ENCODE results near the gene NRDC.

Gene NRDC

GRCh38 chr1:51870603-51871350, 7.8 kb downstream of the NRDC start:
- no peak for DNase-seq (ENCODE audit: low read depth)
- H3K4me3 ChIP-seq (ENCODE audit: low read depth, low read length) = no peak overlapping the region
- no peak for TF ChIP-seq CTCF (IDR thresholded peaks at IDR 0.05; ENCODE audit: insufficient read depth, low read depth, low read length, missing control alignments)

- no peak for DNase-seq (ENCODE audit: low read depth)
- no peak for TF ChIP-seq CTCF (IDR thresholded peaks at IDR 0.05; ENCODE audit: insufficient read depth, low read depth, low read length, missing control alignments)
- H3K4me3 ChIP-seq (ENCODE audit: low read depth, low read length) = no peak overlapping the region
Measured at GRCh38 chr1:51867479-51868232, 10.9 kb downstream of the NRDC start.

- DNase-seq (ENCODE audit: low read depth) = peak; percentile 40
- no peak overlapping the region for H3K4me3 ChIP-seq (ENCODE audit: low read depth, low read length)
- TF ChIP-seq CTCF (IDR thresholded peaks at IDR 0.05; ENCODE audit: insufficient read depth, low read depth, low read length, missing control alignments) = no peak
Measured at GRCh38 chr1:51863384-51863783, 15.1 kb downstream of the NRDC start.

GRCh38 chr1:51861669-51862068, 16.9 kb downstream of the NRDC start:
- DNase-seq (ENCODE audit: low read depth) = no peak
- H3K4me3 ChIP-seq (ENCODE audit: low read depth, low read length) = no peak overlapping the region
- TF ChIP-seq CTCF (IDR thresholded peaks at IDR 0.05; ENCODE audit: insufficient read depth, low read depth, low read length, missing control alignments) = no peak

- TF ChIP-seq CTCF (IDR thresholded peaks at IDR 0.05; ENCODE audit: insufficient read depth, low read depth, low read length, missing control alignments) = no peak
- no peak overlapping the region for H3K4me3 ChIP-seq (ENCODE audit: low read depth, low read length)
- no peak for DNase-seq (ENCODE audit: low read depth)
Measured at GRCh38 chr1:51859735-51860134, 18.8 kb downstream of the NRDC start.

- TF ChIP-seq CTCF (IDR thresholded peaks at IDR 0.05; ENCODE audit: insufficient read depth, low read depth, low read length, missing control alignments) = no peak
- no peak for DNase-seq (ENCODE audit: low read depth)
- H3K4me3 ChIP-seq (ENCODE audit: low read depth, low read length) = no peak overlapping the region
Measured at GRCh38 chr1:51859333-51859732, 19.2 kb downstream of the NRDC start.

Measured in GM12865 (cell line).